GM23338 (cell line): ENCODE results near the gene NCR3LG1.

Experiments
- CREB1 ChIP-seq: fragments of 250-450 bp; sonication (Bioruptor Pico); IDR thresholded peaks from 2 replicates; pipeline ENCODE4 v1.5.0; 2020; ENCODE audit warnings: low read depth, mild to moderate bottlenecking, moderate library complexity
- CTCF ChIP-seq, 2 experiments: fragments of 200-600 bp in 1 of 2; sonication (generic) in 1 of 2; conservative IDR thresholded peaks; 2 replicates each; pipeline versions ENCODE4 v1.5.1 to v1.6.1; 2016 to 2017; ENCODE audit warnings: antibody characterized with exemption in 2 of 2, low read depth in 2 of 2, mild to moderate bottlenecking in 2 of 2, moderate library complexity in 1 of 2
- EZH2 ChIP-seq: fragments of 200-600 bp; sonication (generic); IDR thresholded peaks from one replicate; pipeline ENCODE4 v1.8.0; 2017; ENCODE audit warnings: antibody characterized with exemption, mild to moderate bottlenecking, low read depth; ENCODE audit not compliant: unreplicated experiment
- EZH2phosphoT487 ChIP-seq: fragments of 200-600 bp; sonication (generic); IDR thresholded peaks from one replicate; pipeline ENCODE4 v1.8.1; 2018; ENCODE audit warnings: antibody characterized with exemption; ENCODE audit not compliant: unreplicated experiment
- NANOG ChIP-seq: IDR thresholded peaks from 2 replicates; pipeline ENCODE4 v1.6.1; 2016; ENCODE audit warnings: antibody characterized with exemption, borderline replicate concordance
- POLR2AphosphoS5 ChIP-seq: IDR thresholded peaks from 2 replicates; pipeline ENCODE4 v1.6.1; 2016; ENCODE audit warnings: antibody characterized with exemption, low read depth
- REST ChIP-seq: IDR thresholded peaks from one replicate; pipeline ENCODE4 v1.6.1; 2018; ENCODE audit warnings: antibody characterized with exemption; ENCODE audit not compliant: unreplicated experiment
- ZNF114 ChIP-seq: fragments of 250-450 bp; sonication (Bioruptor Pico); IDR thresholded peaks from 2 replicates; pipeline ENCODE4 v1.5.0; 2020; ENCODE audit warnings: mild to moderate bottlenecking, moderate library complexity
- ZNF331 ChIP-seq: fragments of 250-450 bp; sonication (Bioruptor Pico); IDR thresholded peaks from 2 replicates; pipeline ENCODE4 v1.5.0; 2020; ENCODE audit warnings: low read depth, mild to moderate bottlenecking, moderate library complexity
- ZNF462 ChIP-seq: fragments of 250-450 bp; sonication (Bioruptor Pico); IDR thresholded peaks from 2 replicates; pipeline ENCODE4 v1.5.0; 2020; ENCODE audit warnings: mild to moderate bottlenecking, moderate library complexity

- TF ChIP-seq CREB1 (CRISPR knock-in tag) (no peak), EZH2 (no peak), EZH2phosphoT487 (no peak), CTCF (conservative IDR thresholded peaks at IDR 0.05; ENCODE audit: low read depth in 2 of 2) (no peak), POLR2AphosphoS5 (no peak), NANOG (no peak), REST (no peak), ZNF331 (CRISPR knock-in tag) (no peak), ZNF462 (CRISPR knock-in tag) (no peak), ZNF114 (CRISPR knock-in tag) (no peak)
Measured at GRCh38 chr11:17407575-17407974, 56.0 kb downstream of the NCR3LG1 start.
